NK-92 (cell line): ENCODE data around the gene FAM219A.
"Not testable (repeated sequence)": the region's sequence is repeated elsewhere in the genome, so short reads cannot be mapped to it uniquely, and the experiment has no call there.

Source experiments
- DNase-seq: peaks from one replicate; lab custom pipeline; 2025; ENCODE audit not compliant: unreplicated experiment; lab: John Stamatoyannopoulos, UW

FAM219A gene

DNA sequence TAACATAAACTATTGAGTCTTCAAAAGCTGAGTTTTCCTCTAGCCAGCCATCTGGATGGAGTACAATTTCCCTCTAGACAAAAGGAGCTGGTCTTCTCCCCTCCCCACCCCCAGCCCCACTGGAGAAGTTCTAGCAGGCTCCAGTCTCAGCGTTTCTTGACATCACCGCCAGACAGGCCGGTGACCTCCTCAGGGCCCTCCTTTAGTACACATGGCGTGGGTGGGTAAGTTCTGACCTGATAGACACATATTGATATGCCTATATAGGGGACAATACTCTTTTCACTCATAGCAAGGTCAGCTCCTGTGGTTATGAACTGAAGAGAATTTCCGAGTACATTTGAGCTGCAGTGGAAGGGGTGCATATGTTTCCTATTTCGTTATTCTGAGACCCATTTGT lies 27.5 kb upstream of the FAM219A start:
- no peak for DNase-seq

DNA sequence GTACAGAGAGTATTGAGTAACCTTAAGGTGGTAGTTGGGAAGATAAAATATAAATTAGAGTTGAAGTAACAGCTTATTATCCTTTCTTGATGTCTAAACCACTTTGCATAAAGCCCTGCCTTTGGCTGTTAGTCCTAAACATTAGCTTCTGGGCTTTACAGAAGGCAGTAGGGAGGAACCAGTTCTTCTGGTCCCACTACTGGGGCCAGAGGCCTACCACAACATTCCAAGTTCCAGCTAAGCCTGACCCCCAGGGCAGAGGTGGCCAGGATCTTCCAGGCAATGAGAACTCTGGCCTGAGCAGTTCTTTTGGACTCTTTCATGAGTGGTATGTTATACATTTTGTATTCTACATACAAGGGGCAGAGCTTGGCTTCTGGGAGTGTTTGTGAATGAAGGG lies 26.3 kb upstream of the FAM219A start:
- DNase-seq = no peak

- not testable (repeated sequence) for DNase-seq
These were observed 24.4 kb upstream of the FAM219A start for GRCh38 chr9:34482746-34483145.

GRCh38 chr9:34481620-34482019 lies 23.2 kb upstream of the FAM219A start:
- not testable (repeated sequence) for DNase-seq

- DNase-seq = no peak
These were observed 21.1 kb upstream of the FAM219A start for GRCh38 chr9:34479431-34479866.

DNA sequence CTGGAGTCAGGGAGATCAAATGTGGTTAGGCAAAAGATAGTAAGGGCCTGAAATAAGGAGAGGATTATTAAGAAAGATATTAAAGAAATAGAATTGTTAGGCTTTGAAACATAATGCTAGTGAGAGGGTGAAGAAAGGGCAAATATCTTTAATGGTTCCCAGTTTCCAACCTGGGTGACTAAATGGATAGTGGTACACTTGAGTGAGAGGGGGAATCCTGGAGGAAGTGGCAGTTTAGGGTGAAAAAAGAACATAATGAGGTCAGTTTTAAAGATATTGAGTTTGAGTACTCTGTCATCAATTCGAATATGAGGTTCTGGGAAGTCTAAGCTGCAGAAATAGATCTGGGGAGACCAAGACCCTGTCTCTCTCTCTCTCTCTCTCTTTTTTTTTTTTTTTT lies 19.2 kb upstream of the FAM219A start:
- no peak for DNase-seq

GRCh38 chr9:34475097-34475496 lies 16.7 kb upstream of the FAM219A start:
- no peak for DNase-seq

DNA sequence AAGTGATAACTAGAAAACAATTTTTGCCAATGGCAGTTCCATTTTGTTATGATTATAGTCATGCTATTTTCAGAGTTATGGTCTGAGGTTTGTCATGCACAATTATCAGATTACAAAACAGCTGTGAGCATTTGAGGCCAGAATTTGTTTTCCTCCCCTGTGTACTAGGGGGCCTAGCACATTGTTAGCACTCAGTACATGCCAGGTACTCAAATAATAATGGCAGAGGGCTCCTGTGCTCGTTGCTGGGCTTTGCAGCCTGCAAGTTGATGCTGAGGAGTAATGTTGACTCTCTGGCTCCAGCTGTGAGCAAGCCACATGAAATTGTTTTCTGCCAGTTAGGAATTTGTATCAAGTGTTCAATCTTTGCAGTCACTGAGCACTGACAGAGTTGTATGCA lies 7.1 kb upstream of the FAM219A start:
- DNase-seq = no peak

DNA sequence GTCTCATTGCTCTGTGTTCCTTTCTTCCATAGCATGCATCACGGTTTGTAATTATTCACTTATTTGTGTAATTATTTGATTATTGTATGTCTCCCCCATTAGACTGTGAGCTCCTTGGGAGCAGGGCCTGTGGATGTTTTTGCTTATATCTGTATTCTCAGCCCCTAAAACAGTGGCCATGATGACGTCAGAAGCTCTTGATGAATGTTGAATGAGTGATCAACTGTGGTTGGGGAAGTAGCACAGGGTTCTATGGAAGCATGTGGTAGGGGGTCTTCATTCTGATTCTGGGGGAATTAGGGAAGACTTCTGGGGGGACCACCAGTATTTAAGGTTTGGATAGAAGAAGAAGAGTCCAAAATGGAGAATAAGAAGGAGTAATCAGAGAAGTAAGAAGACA lies 6.2 kb upstream of the FAM219A start:
- no peak for DNase-seq

- DNase-seq = no peak
These were observed 5.5 kb upstream of the FAM219A start for GRCh38 chr9:34463901-34464232.

DNA sequence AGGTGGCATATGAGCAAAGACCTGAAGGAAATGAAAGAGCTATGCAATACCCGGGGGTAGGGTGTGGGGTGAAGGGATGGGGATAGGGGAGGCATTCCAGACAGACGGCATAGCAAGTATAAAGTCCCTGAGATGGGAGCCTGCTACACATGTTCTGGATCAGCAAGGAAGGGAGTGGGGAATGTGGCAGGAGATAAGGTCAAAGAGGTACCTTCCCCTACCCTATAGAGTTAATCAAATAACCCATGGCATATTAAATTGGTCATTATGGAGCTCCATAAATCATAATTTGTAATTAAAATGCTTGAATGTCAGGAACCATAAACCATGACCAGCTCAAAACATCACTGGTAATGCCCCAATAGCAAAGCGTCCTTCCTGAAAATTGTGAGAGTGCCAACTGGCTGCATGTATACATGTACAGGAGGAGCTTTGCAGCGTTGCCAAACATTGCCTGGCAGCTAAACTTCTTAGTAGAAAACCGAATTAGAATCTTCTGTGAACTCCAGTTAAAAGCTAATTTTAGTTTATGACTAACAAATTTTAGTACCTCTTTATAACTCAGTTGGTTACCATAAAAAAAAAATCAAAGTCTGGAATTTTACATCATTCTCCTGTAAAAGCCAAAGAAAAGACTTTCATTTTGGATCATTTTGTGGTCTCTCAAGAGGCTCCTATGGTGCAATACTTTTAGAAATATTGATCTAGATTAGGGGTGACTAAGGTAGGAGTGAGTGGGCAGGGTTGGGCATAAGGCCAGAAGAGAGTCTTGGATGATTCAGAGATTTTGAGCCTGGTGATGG lies 4.9 kb upstream of the FAM219A start:
- no peak for DNase-seq

DNA sequence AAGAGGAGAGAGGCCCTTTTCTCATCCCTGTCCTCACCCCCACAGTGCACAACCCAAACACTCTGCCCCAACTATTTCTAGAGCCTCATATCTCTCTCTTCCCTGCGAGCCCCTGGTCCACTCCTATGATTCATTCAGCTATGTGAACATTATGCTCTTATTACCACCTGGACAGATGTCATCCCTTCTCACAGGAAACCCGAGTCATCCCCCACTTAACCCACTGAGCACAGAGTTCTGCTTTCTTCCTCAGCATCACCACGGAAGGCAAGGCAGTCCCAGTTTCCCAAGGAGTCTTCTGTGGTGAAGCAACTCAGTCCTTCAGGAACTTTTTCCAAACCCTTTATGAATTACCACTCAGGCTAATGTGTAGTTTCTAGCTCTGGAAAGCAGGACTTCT lies 1.6 kb upstream of the FAM219A start:
- no peak for DNase-seq

DNA sequence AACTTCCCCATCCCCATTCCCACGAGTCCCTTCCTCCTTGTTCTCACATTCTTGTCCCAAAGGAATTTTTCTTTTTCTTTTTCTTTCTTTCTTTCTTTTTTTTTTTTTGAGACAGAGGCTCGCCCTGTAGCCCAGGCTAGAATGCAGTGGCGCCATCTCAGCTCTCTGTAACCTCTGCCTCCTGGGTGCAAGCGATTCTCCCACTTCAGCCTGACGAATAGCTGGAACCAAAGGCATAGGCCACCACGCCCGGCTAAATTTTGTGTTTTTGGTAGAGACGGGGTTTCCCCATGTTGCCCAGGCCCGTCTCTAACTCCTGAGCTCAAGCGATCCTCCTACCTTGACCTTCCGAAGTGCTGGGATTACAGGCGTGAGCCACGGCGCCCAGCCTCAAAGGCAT lies 986 bp upstream of the FAM219A start:
- no peak for DNase-seq

DNA sequence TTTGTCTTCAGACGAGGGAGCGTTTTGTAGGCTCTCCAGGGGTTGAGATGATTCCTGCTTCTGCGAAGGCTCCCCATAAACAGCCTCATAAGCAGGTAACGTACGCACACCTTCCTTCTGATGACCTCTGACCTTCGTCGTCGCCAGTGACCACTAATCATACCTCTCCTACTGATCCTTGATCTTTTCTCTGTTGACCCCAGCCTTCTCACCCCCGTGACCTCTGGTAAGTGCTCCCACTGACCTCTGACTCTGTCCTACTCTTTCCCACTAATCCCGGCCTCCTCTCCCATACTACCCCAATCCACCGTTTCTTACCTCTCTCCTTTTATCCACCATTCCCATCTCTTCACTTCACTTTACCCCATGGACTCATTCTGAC lies 580 bp upstream of the FAM219A start:
- no peak for DNase-seq

- no peak for DNase-seq
These were observed 931 bp downstream of the FAM219A start for GRCh38 chr9:34457266-34458012.

- DNase-seq = no peak
These were observed 1.6 kb downstream of the FAM219A start for GRCh38 chr9:34456746-34457145.

- DNase-seq = no peak
These were observed 2.2 kb downstream of the FAM219A start for GRCh38 chr9:34456151-34456550.

DNA sequence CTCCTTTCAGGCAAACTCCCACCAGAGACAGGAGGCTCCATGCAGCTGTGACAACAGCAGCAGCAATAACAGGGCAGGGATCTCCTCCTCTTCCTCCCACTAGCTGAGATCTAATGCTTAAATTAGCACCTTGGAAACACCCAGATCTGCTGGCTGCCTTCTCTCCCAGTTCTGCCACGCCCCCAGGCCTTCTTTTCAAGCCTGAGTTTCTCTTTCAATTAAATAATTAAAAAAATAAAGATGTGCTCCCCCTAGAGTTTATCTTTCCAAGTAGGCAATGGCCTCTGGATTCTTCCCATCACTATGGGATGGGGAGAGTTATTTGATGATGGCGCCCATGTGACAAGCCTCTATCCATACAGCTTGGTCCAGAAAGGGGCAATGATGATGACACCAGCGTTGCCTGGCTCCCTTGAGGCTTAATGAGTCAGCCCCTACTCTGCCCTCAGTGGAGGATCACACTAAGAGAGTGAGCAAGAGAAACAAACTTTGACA lies 3.8 kb downstream of the FAM219A start:
- DNase-seq = no peak

DNA sequence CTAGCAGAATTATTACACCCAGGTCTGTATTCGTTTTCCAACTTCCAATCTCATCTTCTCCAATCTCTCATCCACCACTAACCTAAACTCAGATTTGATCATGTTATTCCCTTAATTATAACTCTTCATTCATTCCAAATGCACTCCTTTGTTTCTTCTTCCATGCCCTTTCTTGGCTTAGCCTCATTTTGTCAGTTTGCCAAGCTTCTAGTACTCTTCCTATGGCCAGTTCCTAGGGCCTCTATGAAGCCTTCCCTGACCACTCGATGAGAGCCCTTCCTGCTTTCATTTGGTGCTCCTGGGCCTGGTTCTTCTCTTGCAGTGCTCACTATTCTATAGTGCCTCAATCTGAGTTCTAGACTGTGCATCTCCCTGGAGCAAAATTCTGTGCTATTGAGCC lies 5.8 kb downstream of the FAM219A start:
- no peak for DNase-seq

DNA sequence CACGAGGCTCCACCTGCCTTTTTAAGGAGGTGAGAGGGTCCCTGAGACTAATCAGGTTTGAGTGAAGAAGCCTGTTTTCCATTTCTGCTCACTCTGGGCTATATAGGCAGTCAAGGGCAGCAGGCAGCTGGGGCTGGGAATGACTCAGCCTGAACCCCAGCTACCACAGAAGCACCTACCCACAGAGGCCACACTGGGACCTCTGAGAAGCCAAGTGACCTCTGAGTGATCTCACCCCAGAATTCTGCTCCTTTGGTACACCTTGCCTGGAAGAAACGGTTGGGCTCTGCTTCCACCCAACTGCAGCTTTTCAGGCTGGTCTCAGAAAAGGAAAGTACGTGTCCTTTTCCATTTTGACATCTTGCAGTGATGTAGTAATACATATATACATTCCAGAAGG lies 6.8 kb downstream of the FAM219A start:
- DNase-seq = no peak

GRCh38 chr9:34451135-34451534 lies 7.2 kb downstream of the FAM219A start:
- DNase-seq = no peak

- no peak for DNase-seq
These were observed 7.7 kb downstream of the FAM219A start for GRCh38 chr9:34450644-34451043.
